NCI-H1105 treated with DMSO at 0.1 percent for 48 hours (cell line): ENCODE results near the gene TDRD6.
"Not testable (repeated sequence)": the region's sequence is repeated elsewhere in the genome, so short reads cannot be mapped to it uniquely, and the experiment has no call there.

Source experiments
- DNase-seq: peaks from one replicate; lab custom pipeline; 2025; lab: John Stamatoyannopoulos, UW

The TDRD6 gene

DNA sequence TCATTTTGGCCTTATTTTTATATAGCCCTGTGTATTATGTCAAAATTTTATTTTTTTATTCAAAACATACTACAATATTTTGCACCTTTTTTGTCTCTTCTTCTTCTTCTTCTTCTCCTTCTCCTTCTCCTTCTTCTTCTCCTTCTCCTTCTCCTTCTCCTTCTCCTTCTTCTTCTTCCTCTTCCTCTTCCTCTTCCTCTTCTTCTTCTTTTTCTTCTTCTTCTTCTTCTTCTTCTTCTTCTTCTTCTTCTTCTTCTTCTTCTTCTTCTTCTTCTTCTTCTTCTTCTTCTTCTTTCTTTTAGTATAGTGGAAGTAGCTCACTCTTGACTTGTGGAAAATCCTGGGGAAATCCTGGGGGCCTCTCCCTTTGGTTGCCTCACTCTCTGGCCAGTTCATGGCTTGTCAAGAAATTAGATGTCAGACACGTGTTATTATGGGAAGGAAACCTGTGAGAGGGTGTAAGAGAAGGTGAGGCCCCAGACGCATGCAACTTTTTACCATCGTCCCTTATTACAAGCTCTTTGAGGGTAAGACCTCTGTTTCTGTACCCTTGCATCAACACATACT lies 56.6 kb downstream of the TDRD6 start:
- not testable (repeated sequence) for DNase-seq

DNA sequence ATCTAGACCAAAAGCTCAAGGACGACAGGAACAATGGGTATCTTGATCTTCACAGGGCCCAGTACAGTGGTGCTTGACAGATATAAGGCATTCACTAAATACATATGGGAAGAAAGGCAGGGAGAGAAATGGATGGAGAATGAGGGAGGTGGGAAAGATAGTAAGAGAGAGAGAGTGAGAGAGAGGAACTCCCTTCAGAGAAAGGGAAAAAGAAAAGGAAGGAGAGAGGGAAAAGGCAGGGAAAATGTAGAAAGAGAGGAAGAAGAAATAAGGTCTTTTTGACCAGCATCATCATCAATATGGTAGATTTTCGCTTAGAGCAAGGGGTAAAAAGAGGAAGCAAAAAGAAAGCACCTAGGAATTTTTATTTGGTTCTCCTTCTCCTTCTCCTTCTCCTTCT lies 58.3 kb downstream of the TDRD6 start:
- DNase-seq = no peak

DNA sequence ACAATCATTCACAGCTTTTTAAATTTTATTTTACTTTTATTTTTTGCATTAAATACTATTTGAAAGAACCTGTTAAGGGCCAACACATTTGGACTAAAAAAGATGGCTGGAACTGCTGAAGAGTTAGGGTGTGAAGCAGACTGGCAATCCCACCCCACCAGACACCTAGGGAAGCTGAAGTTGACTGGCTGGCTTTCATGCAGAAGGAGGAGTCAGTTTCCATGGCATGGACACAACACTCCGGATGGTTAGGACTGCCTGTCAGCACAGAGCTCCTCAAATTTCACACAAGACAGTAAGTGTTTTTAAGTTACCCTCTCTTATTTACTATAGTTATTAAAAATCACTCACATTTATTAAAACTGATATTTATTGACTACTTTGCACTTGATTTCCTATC lies 59.0 kb downstream of the TDRD6 start, which contains the start of gene ANKRD66:
Gene ANKRD66, plus strand, starts transcription at position 238 of the 400 bp plus-strand sequence. CDS start 5,016 bp downstream, outside the sequence.
- no peak for DNase-seq

DNA sequence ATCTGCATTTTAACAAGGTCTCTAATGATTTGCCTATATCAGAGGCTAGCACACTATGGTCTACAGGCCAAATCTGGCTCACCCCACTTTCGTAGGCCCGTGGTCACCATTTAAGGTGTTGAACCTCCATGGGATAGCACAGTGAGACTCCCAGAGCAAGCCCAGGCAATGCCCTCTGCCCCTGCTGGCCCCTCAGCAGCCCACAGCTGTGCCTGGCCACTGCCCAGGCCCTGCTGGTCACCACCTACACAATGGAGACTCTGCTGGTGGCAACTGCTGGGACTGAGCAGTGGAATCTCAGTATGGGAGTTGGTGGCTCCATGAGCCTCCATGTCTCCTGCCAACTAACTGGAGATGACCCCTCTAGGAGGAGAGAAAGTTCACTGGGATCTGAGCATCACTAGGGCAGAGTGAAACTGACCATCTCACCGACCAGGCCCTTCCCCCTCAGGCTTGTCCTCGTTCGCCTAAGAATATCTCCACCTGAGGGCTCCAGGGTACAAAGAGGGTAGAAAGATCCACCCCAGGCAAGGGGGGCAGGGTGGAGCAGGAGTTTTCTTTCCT lies 61.3 kb downstream of the TDRD6 start:
- no peak for DNase-seq

DNA sequence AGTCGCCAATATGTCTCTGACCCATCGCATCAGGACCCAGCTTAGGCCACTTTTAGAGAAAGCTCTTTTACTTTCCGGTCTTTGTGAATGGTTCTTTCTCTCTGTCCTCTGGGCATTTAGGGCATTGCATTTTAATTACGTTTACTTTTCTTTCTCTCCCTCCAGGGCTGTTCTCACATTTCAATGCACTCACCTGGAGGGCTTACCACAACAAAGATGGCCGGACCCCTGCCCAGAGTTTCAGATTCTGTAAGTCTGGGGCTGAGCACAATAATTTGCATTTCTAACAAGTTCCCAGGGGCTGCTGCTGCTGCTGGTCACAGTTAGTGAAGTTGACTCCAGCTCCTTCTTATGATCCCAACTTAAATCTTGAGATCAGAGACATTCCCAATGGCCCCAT lies 62.0 kb downstream of the TDRD6 start:
- no peak for DNase-seq

DNA sequence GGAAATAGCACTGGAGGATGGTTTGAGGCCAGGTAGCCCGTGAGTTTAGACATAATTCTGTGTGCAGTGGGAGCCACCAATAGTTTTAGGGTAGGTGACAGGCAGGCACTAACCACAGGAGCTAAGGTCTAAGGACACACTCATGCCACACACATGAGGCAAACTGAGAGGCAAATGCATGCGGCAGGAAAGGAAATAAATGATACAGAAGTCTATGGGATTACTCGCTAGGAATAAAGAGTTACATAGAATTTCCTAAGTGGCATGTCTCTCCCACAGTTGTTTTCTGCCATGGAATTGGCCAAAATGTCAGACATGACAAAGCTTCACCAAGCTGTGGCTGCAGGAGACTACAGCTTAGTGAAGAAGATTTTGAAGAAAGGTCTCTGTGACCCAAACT lies 64.0 kb downstream of the TDRD6 start:
- DNase-seq = no peak
